DND-41 (cell line): Measurements from ENCODE around the gene ZNF212.

Source experiments
- EZH2 ChIP-seq: IDR thresholded peaks from 3 replicates; pipeline ENCODE4 v1.6.1; 2012; ENCODE audit warnings: borderline replicate concordance, low read depth, mild to moderate bottlenecking, moderate library complexity, low read length, inconsistent platforms; ENCODE audit not compliant: severe bottlenecking
- TF ChIP-seq, protein P1 (sequence below): IDR thresholded peaks from 2 replicates; pipeline ENCODE4 v1.5.1; 2012; ENCODE audit warnings: borderline replicate concordance, low read length, moderate library complexity, mild to moderate bottlenecking; ENCODE audit not compliant: poor library complexity, severe bottlenecking; ENCODE audit errors: extremely low read depth

DNA sequence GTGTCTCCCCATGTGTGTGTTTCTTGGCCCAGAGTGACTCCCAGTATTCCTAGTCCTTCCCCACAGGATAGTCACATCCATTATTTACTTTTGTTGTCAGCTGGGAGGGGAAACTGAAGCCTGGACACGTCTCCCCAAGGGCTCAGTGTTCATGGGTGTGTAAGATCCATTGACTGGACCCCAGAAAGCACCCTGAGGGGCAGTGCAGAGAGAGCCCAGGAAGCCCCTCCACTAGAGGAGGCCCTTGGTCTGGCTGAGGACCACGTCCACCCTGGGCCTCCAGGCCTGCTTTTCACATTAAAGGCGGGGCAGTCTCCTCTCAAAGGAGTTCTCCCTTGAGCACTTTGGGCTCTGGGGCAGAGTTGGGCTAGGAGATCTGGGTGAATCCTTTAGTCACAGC, 43.9 kb downstream of the ZNF212 start:
- TF ChIP-seq, protein P1, sequence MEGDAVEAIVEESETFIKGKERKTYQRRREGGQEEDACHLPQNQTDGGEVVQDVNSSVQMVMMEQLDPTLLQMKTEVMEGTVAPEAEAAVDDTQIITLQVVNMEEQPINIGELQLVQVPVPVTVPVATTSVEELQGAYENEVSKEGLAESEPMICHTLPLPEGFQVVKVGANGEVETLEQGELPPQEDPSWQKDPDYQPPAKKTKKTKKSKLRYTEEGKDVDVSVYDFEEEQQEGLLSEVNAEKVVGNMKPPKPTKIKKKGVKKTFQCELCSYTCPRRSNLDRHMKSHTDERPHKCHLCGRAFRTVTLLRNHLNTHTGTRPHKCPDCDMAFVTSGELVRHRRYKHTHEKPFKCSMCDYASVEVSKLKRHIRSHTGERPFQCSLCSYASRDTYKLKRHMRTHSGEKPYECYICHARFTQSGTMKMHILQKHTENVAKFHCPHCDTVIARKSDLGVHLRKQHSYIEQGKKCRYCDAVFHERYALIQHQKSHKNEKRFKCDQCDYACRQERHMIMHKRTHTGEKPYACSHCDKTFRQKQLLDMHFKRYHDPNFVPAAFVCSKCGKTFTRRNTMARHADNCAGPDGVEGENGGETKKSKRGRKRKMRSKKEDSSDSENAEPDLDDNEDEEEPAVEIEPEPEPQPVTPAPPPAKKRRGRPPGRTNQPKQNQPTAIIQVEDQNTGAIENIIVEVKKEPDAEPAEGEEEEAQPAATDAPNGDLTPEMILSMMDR = no peak
- TF ChIP-seq EZH2 = no peak
